Measurements from ENCODE around the gene ENTHD1. TPM values are rescaled to one million over a fixed set of nuclear protein-coding genes. Genes with fewer than 3 reads are reported as not detected.

Gene ENTHD1
- total RNA-seq, 1 experiment from 2014 or later, result not detected

GRCh38 chr22:39732625-39733024, 160.9 kb downstream of the ENTHD1 start:
- CTCF ChIA-PET, result no interaction called here

DNA sequence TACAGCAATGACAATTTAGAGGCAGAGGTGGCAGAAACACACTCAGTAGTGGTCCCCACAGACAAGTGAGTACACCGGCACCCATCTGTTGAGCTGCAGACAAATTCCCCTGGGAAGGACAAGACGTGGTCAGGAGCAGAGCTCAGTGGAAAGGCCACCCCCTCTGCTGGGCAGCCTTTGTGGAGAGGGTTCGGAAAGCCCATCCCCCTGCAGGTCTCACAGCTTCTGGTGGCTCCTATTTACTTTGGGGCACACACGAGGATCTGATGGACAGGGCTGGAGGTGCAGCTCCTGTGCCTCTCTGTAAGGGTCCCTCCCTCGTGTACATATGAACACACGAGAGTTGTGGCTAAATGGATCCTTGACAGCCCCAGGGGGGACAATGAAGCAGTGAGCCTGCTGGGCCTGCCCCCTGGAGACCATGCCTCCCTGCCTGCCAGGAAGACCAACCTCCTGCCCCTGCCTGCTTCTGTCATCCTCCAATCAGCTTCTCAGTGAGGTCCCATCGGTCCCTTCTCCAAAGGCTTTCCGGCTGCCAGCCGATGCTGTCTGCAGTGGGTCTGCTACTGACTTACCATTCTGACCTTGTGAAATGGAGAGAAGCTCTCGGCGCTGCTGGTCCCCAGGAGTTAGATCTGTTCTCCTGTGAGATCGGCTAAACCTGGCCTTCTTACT, 161.5 kb downstream of the ENTHD1 start:
- Mint-ChIP-seq H3K4me1 (ENCODE audit: low read depth, unreplicated experiment) (no peaks in the 10 kb centered on the region), H3K9me3 (ENCODE audit: low read depth, unreplicated experiment) (no peaks in the 10 kb centered on the region), H3K36me3 (ENCODE audit: insufficient read depth, unreplicated experiment) (no peaks in the 10 kb centered on the region), H3K27me3 (ENCODE audit: unreplicated experiment) (peaks cover 84% of the 10 kb centered on the region), H3K27ac (ENCODE audit: unreplicated experiment) (no peak overlapping the region), H3K4me3 (ENCODE audit: low read depth, unreplicated experiment) (no peak overlapping the region)
- TF ChIP-seq, protein P1, sequence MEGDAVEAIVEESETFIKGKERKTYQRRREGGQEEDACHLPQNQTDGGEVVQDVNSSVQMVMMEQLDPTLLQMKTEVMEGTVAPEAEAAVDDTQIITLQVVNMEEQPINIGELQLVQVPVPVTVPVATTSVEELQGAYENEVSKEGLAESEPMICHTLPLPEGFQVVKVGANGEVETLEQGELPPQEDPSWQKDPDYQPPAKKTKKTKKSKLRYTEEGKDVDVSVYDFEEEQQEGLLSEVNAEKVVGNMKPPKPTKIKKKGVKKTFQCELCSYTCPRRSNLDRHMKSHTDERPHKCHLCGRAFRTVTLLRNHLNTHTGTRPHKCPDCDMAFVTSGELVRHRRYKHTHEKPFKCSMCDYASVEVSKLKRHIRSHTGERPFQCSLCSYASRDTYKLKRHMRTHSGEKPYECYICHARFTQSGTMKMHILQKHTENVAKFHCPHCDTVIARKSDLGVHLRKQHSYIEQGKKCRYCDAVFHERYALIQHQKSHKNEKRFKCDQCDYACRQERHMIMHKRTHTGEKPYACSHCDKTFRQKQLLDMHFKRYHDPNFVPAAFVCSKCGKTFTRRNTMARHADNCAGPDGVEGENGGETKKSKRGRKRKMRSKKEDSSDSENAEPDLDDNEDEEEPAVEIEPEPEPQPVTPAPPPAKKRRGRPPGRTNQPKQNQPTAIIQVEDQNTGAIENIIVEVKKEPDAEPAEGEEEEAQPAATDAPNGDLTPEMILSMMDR (IDR thresholded peaks at IDR 0.05; ENCODE audit: unreplicated experiment), result no peak
- no TSS peak for BruUV-seq (replicated peaks)
- intact Hi-C loops (cut with micrococcal nuclease; ENCODE audit: unreplicated experiment), result no loop called here
- CTCF ChIA-PET, result interaction anchor here (0.6 to 0.7 kb wide), 2 partner anchors 75 to 296 kb away, joined by 3 to 4 read pairs; no protein-coding TSS in a partner anchor
- DNase-seq, result no peak

More at GRCh38 chr22:39732625-39733024, 160.9 kb downstream of the ENTHD1 start:
- no peak overlapping the region for H3K27ac Mint-ChIP-seq (ENCODE audit: unreplicated experiment)
- no peaks in the 10 kb centered on the region for H3K9me3 Mint-ChIP-seq (ENCODE audit: low read depth, unreplicated experiment)
- H3K36me3 Mint-ChIP-seq (ENCODE audit: insufficient read depth, unreplicated experiment), result no peaks in the 10 kb centered on the region
- DNase-seq, result no peak
- TF ChIP-seq, protein P1 (IDR thresholded peaks at IDR 0.05; ENCODE audit: unreplicated experiment), result no peak
- BruUV-seq (replicated peaks), result no TSS peak
- peaks cover 84% of the 10 kb centered on the region for H3K27me3 Mint-ChIP-seq (ENCODE audit: unreplicated experiment)
- no peak overlapping the region for H3K4me3 Mint-ChIP-seq (ENCODE audit: low read depth, unreplicated experiment)
- H3K4me1 Mint-ChIP-seq (ENCODE audit: low read depth, unreplicated experiment), result no peaks in the 10 kb centered on the region
- intact Hi-C loops (cut with micrococcal nuclease; ENCODE audit: unreplicated experiment), result no loop called here

DNA sequence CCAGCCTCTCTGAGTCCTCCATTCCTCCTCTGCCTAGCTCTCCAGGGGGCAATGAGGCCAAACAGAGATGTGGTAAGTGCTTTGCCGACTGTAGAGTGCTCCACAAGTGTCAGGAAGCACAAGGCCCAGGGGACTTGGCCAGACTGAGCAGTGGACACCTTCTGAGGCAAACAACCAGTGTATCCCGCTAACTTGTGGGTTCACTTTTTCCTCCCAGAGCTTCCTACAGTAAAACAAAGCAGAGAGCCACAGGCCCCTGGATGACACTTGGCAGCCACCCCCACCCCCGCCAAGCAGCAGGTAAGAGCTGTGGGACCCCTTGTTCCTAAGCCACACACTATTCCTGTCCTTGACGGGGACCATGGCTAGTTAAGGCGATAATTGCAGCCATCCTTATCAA, 162.1 kb downstream of the ENTHD1 start:
- no peak for DNase-seq
- no peaks in the 10 kb centered on the region for H3K4me1 Mint-ChIP-seq (ENCODE audit: low read depth, unreplicated experiment)
- intact Hi-C loops (cut with micrococcal nuclease; ENCODE audit: unreplicated experiment), result no loop called here
- CTCF ChIA-PET, result interaction anchor here (0.6 to 0.7 kb wide), 2 partner anchors 74 to 297 kb away, joined by 3 to 4 read pairs; no protein-coding TSS in a partner anchor
- H3K27ac Mint-ChIP-seq (ENCODE audit: unreplicated experiment), result no peak overlapping the region
- H3K27me3 Mint-ChIP-seq (ENCODE audit: unreplicated experiment), result peaks cover 84% of the 10 kb centered on the region
- no peaks in the 10 kb centered on the region for H3K36me3 Mint-ChIP-seq (ENCODE audit: insufficient read depth, unreplicated experiment)
- BruUV-seq (replicated peaks), result no TSS peak
- H3K4me3 Mint-ChIP-seq (ENCODE audit: low read depth, unreplicated experiment), result no peak overlapping the region
- H3K9me3 Mint-ChIP-seq (ENCODE audit: low read depth, unreplicated experiment), result no peaks in the 10 kb centered on the region
- TF ChIP-seq, protein P1 (IDR thresholded peaks at IDR 0.05; ENCODE audit: unreplicated experiment), result no peak

DNA sequence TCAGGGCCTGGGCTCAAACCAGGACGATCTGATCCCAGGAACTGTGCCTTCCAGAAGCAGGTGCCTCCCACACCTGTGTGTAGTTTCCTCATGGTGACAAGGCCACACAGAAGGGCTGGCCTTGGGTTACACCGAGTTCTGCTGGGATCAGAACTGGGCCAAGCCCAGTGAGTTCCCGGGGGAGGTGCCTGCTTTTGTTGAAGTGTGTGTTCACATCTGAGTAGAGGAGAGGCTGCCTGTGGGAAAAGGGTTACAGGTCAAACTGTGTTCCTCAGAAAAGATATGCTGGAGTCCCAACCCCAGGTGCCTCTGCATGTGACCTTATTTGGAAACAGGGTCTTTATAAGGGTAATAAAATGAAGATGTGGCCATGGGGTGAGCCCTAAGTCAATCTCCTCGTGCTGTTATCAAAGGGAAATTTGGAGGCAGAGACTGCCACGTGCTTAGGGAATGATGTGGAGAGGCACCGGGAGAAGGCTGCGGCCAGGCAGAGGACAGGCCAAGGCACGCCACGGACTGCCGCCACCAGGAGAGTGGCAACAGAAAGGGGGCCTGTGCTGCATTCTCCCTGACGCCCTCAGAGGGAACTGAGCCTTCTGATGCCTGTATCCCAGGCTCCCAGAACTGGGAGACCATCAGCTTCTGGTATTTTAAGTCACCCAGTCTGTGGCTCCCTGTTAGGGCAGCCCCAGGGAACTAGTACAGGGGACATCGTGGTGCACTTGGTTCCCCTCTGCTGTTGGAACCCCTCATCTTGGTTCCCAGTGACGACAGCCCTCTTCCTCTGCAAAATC, 164.2 kb downstream of the ENTHD1 start:
- intact Hi-C loops (cut with micrococcal nuclease; ENCODE audit: unreplicated experiment), result no loop called here
- Mint-ChIP-seq H3K27ac (ENCODE audit: unreplicated experiment) (no peak overlapping the region), H3K4me1 (ENCODE audit: low read depth, unreplicated experiment) (no peaks in the 10 kb centered on the region), H3K9me3 (ENCODE audit: low read depth, unreplicated experiment) (no peaks in the 10 kb centered on the region), H3K4me3 (ENCODE audit: low read depth, unreplicated experiment) (no peak overlapping the region), H3K27me3 (ENCODE audit: unreplicated experiment) (peaks cover 82% of the 10 kb centered on the region), H3K36me3 (ENCODE audit: insufficient read depth, unreplicated experiment) (no peaks in the 10 kb centered on the region)
- TF ChIP-seq, protein P1 (IDR thresholded peaks at IDR 0.05; ENCODE audit: unreplicated experiment), result no peak
- no TSS peak for BruUV-seq (replicated peaks)
- no peak for DNase-seq
- CTCF ChIA-PET, result no interaction called here

Measured in Calu3 (cell line).